Endothelial cell of umbilical vein (primary cell): ENCODE data around the gene TEX22. TPM values are rescaled to one million over a fixed set of nuclear protein-coding genes. Genes with fewer than 3 reads are reported as not detected.

Experiments used
- BruUV-seq: library from RNA; stranded (reverse); fragments of 400-500 nt; replicated peaks from 2 replicates; lab custom pipeline; 2021; lab: Mats Ljungman, UMichigan
- CTCF ChIA-PET: fragments of 300-600, 350-600 bp; sonication (Branson Sonifier 250); formaldehyde crosslinking; loops from one replicate; lab custom pipeline; 2021; ENCODE audit warnings: antibody characterized with exemption, inconsistent platforms; lab: Charles Lee
- POLR2A ChIA-PET: fragments of 300-600, 350-600 bp; sonication (Branson Sonifier 250); formaldehyde crosslinking; loops from one replicate; lab custom pipeline; 2021; ENCODE audit warnings: antibody characterized with exemption, inconsistent platforms; lab: Charles Lee
- DNase-seq: peaks from one replicate; pipeline ENCODE4 v3.0.0-alpha.2; 2011; ENCODE audit warnings: low read depth, low spot score
- FAIRE-seq: peaks from 2 replicates; lab custom pipeline; 2011; peaks lifted over from hg19 to GRCh38; lab: Jason Lieb, UNC
- H2AFZ ChIP-seq: 2 replicates; pipeline ENCODE4 v1.6.0; 2012; ENCODE audit warnings: low read depth, low read length, control low read depth, inconsistent platforms
- H3K27ac ChIP-seq: 2 replicates; pipeline ENCODE4 v1.5.1; 2011; ENCODE audit warnings: low read depth, mild to moderate bottlenecking, control low read depth, low read length, moderate library complexity; ENCODE audit not compliant: insufficient read depth
- H3K27me3 ChIP-seq, 2 experiments: 2 replicates each; pipeline versions ENCODE4 v1.6.0 to v1.6.1; 2011; ENCODE audit warnings: low read length in 2 of 2, mixed read lengths in 1 of 2; ENCODE audit not compliant: control insufficient read depth in 2 of 2, insufficient read depth in 2 of 2
- H3K36me3 ChIP-seq, 2 experiments: 2 replicates in 1 of 2; 3 replicates in 1 of 2; pipeline ENCODE4 v1.5.1; 2011; ENCODE audit warnings: low read length in 2 of 2, mild to moderate bottlenecking in 1 of 2, moderate library complexity in 1 of 2; ENCODE audit not compliant: control insufficient read depth in 2 of 2, insufficient read depth in 2 of 2; ENCODE audit errors: extremely low read depth in 1 of 2
- H3K4me1 ChIP-seq: 3 replicates; pipeline ENCODE4 v1.5.1; 2011; ENCODE audit warnings: mild to moderate bottlenecking, low read length; ENCODE audit not compliant: control insufficient read depth, insufficient read depth; ENCODE audit errors: extremely low read depth
- H3K4me2 ChIP-seq: 2 replicates; pipeline ENCODE4 v1.6.1; 2011; ENCODE audit warnings: low read length, control low read depth, mixed read lengths; ENCODE audit not compliant: insufficient read depth
- H3K4me3 ChIP-seq, 3 experiments: fragments of 200-600 bp in 1 of 3; sonication (generic), shearing (Covaris generic) in 1 of 3; replicated peaks in 1 of 3; 2 replicates each; pipeline ENCODE4 v1.5.1; 2011 to 2016; ENCODE audit warnings: control low read depth in 3 of 3, low read length in 3 of 3, mild to moderate bottlenecking in 2 of 3, inconsistent platforms in 1 of 3, low read depth in 1 of 3, moderate library complexity in 1 of 3; ENCODE audit not compliant: insufficient read depth in 1 of 3
- H3K79me2 ChIP-seq: 2 replicates; pipeline ENCODE4 v1.6.0; 2012; ENCODE audit warnings: low read length, inconsistent platforms; ENCODE audit not compliant: control insufficient read depth, insufficient read depth
- H3K9ac ChIP-seq: replicated peaks from 2 replicates; pipeline ENCODE3; 2011; ENCODE audit warnings: low read length, control low read depth; ENCODE audit not compliant: insufficient read depth; ENCODE audit errors: extremely low read depth
- H3K9me1 ChIP-seq: replicated peaks from 3 replicates; pipeline ENCODE4 v1.6.0; 2011; ENCODE audit warnings: mild to moderate bottlenecking, low read length; ENCODE audit not compliant: control insufficient read depth, insufficient read depth; ENCODE audit errors: extremely low read depth
- H3K9me3 ChIP-seq: replicated peaks from 2 replicates; pipeline ENCODE4 v1.5.1; 2012; ENCODE audit warnings: low read length, inconsistent platforms; ENCODE audit not compliant: control insufficient read depth, insufficient read depth
- H4K20me1 ChIP-seq: replicated peaks from 2 replicates; pipeline ENCODE3; 2011; ENCODE audit warnings: mild to moderate bottlenecking, low read length; ENCODE audit not compliant: control insufficient read depth, insufficient read depth; ENCODE audit errors: extremely low read depth
- FOS ChIP-seq: IDR thresholded peaks from 2 replicates; pipeline ENCODE4 v1.6.1; 2011; ENCODE audit warnings: mild to moderate bottlenecking, low read length, moderate library complexity, borderline replicate concordance; ENCODE audit not compliant: insufficient read depth
- GATA2 ChIP-seq: IDR thresholded peaks from 2 replicates; pipeline ENCODE4 v1.7.0; 2011; ENCODE audit warnings: low read depth, mild to moderate bottlenecking, moderate library complexity, mixed read lengths, low read length; ENCODE audit not compliant: insufficient read length, insufficient read depth
- JUN ChIP-seq: IDR thresholded peaks from 2 replicates; pipeline ENCODE4 v1.6.1; 2011; ENCODE audit warnings: borderline replicate concordance, low read depth; ENCODE audit not compliant: insufficient read length, insufficient read depth
- MYC ChIP-seq: IDR thresholded peaks from one replicate; pipeline ENCODE4 v1.6.1; 2011; ENCODE audit warnings: mild to moderate bottlenecking, low read depth, low read length
- POLR2A ChIP-seq: IDR thresholded peaks from 2 replicates; pipeline ENCODE4 v1.6.1; 2012; ENCODE audit warnings: low read depth, mild to moderate bottlenecking, control low read depth, low read length
- POLR2AphosphoS5 ChIP-seq: IDR thresholded peaks from 2 replicates; pipeline ENCODE4 v1.6.1; 2012; ENCODE audit warnings: low read depth, mild to moderate bottlenecking, control low read depth, low read length, moderate library complexity; ENCODE audit not compliant: insufficient read depth
- dilution Hi-C: fragments of 300-500 bp; cut with MboI; formaldehyde crosslinking; loops from one replicate; pipeline ENCODE4 v1.15.0; 2019; ENCODE audit warnings: low sequenced_read_pairs; ENCODE audit not compliant: extremely low pct_ligation_motif_present
- intact Hi-C: fragments of 100-400 bp; cut with micrococcal nuclease; formaldehyde crosslinking; loops from one replicate; pipeline ENCODE4 v1.10.0; 2022
- polyA plus RNA-seq, 4 experiments: library from polyadenylated mRNA; depleted of rRNA in 3 of 4; stranded (reverse) in 3 of 4; unstranded in 1 of 4; fragments of >200 nt; gene quantifications; 2 replicates each; pipeline versions ENCODE4 v1.2.1 to v1.2.3, GENCODE V29; 2011 to 2012; ENCODE audit warnings: missing spikeins in 1 of 4
- total RNA-seq: library from RNA; stranded (reverse); gene quantifications from 2 replicates; pipeline ENCODE4 v1.2.3, GENCODE V29; 2021
- TF ChIP-seq, protein P1 (sequence below), 2 donors: IDR thresholded peaks; 1 replicate in 1 of 2; 2 replicates in 1 of 2; pipeline ENCODE4 v1.5.1; 2011; ENCODE audit warnings: low read length in 2 of 2, mild to moderate bottlenecking in 2 of 2, moderate library complexity in 2 of 2, control low read depth in 1 of 2, inconsistent platforms in 1 of 2, low read depth in 1 of 2; ENCODE audit not compliant: insufficient read depth in 1 of 2; ENCODE audit errors: extremely low read depth in 1 of 2

TEX22 gene
- total and polyA plus RNA-seq, 2 donors (not counting 3 experiments of a cell fraction or from before 2014, with no cell fraction given): 0.06 to 1.1 TPM

DNA sequence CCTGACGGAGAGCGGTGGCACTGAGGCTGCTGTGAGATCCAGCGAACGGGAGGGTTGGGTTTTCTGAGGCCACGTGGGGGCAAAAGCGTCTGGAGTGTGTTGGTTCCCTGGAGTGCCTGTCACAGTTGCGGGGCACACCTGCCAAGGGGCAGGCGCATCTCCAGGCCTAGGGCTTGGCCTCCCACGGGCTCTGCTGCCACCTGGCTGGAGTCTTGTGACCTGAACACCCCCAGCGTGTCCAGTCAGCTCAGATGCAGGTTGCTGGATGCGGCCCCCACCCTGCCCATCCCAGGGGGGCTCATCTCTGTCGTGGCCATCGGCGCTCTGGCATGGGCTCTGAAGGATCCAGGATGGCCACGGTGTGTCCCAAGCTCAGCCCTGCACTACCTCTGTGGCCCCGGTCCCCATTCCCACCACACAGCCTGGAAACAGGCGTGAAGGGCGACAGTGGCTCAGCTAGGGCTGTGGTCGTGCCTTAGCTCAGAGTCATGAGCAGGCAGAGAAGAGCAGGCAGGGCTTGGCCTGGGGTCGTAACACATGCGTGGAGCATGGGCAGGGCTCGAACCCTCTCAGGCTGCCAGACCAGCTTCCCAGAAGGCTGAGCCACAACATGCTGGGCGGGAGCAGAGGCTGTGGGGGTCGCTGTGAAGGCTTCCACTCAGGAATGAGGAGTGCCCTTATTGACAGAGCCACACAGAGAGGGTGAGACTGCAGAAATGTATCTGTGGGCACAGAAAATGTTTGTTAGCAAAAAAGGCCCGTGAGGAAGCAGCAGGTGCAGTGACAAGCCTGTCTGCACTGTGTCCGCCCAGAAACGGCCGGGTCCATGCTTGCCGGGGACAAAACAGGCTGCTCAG lies 52.8 kb downstream of the TEX22 start:
- dilution Hi-C loops: no loop called here
- H3K79me2 ChIP-seq: peaks cover 5% of the 10 kb centered on the region
- H3K27me3 ChIP-seq: no peaks in the 10 kb centered on the region
- H3K27ac ChIP-seq: no peak overlapping the region
- BruUV-seq: no TSS peak
- H3K36me3 ChIP-seq: peaks cover 3 to 38% of the 10 kb centered on the region in 2 experiments
- intact Hi-C loops: no loop called here
- ChIA-PET POLR2A (no interaction called here), CTCF (no interaction called here)
- FAIRE-seq: no peak
- H3K4me1 ChIP-seq: no peaks in the 10 kb centered on the region
- no peak overlapping the region for H3K4me3 ChIP-seq
- H3K9me1 ChIP-seq: no peaks in the 10 kb centered on the region
- H2AFZ ChIP-seq: no peak overlapping the region
- DNase-seq: no peak
- H3K4me2 ChIP-seq: no peak overlapping the region
- TF ChIP-seq POLR2AphosphoS5 (no peak), GATA2 (no peak), JUN (no peak), FOS (no peak), POLR2A (no peak), MYC (no peak)
- TF ChIP-seq, protein P1, sequence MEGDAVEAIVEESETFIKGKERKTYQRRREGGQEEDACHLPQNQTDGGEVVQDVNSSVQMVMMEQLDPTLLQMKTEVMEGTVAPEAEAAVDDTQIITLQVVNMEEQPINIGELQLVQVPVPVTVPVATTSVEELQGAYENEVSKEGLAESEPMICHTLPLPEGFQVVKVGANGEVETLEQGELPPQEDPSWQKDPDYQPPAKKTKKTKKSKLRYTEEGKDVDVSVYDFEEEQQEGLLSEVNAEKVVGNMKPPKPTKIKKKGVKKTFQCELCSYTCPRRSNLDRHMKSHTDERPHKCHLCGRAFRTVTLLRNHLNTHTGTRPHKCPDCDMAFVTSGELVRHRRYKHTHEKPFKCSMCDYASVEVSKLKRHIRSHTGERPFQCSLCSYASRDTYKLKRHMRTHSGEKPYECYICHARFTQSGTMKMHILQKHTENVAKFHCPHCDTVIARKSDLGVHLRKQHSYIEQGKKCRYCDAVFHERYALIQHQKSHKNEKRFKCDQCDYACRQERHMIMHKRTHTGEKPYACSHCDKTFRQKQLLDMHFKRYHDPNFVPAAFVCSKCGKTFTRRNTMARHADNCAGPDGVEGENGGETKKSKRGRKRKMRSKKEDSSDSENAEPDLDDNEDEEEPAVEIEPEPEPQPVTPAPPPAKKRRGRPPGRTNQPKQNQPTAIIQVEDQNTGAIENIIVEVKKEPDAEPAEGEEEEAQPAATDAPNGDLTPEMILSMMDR (IDR thresholded peaks at IDR 0.05; ENCODE audit: extremely low read depth in 1 of 2, insufficient read depth in 1 of 2, low read depth in 1 of 2, low read length in 2 of 2): no peak
- no peak overlapping the region for H3K9ac ChIP-seq
- H4K20me1 ChIP-seq: no peaks in the 10 kb centered on the region
- no peaks in the 10 kb centered on the region for H3K9me3 ChIP-seq
